ENCODE measurements around the gene RHOH.

Gene RHOH

GRCh38 chr4:40164459-40164858 lies 32.4 kb upstream of the RHOH start:
- no peak overlapping the region for H3K4me3 ChIP-seq (ENCODE audit: low read depth, low read length)
- DNase-seq (ENCODE audit: low read depth): no peak
- TF ChIP-seq CTCF (IDR thresholded peaks at IDR 0.05; ENCODE audit: low read depth, low read length, missing control alignments): no peak

GRCh38 chr4:40165916-40166315 lies 30.9 kb upstream of the RHOH start:
- no peak overlapping the region for H3K4me3 ChIP-seq (ENCODE audit: low read depth, low read length)
- no peak for TF ChIP-seq CTCF (IDR thresholded peaks at IDR 0.05; ENCODE audit: low read depth, low read length, missing control alignments)
- DNase-seq (ENCODE audit: low read depth): no peak

DNA sequence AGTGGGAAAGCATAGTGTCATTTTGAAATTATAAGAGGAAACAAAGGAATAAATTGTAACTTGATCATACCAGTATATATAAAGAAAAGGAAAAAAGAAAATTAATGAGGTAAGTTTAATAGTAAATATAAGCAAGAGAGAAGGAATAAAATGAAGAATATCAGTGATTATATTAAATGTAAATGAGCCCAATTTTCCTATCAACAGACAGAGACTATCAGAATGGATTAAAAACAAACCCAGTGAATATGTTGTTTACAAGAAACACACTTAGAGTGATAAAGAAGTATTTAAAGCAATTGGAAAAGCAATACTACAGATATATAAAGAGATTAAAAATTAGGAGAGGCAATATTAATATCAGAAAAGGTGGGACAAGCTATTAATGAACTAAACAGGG lies 28.8 kb upstream of the RHOH start:
- no peak for DNase-seq (ENCODE audit: low read depth)
- no peak for TF ChIP-seq CTCF (IDR thresholded peaks at IDR 0.05; ENCODE audit: low read depth, low read length, missing control alignments)
- no peak overlapping the region for H3K4me3 ChIP-seq (ENCODE audit: low read depth, low read length)

GRCh38 chr4:40170588-40170987 lies 26.2 kb upstream of the RHOH start:
- no peak for DNase-seq (ENCODE audit: low read depth)
- H3K4me3 ChIP-seq (ENCODE audit: low read depth, low read length): no peak overlapping the region
- no peak for TF ChIP-seq CTCF (IDR thresholded peaks at IDR 0.05; ENCODE audit: low read depth, low read length, missing control alignments)

- H3K4me3 ChIP-seq (ENCODE audit: low read depth, low read length): no peak overlapping the region
- no peak for TF ChIP-seq CTCF (IDR thresholded peaks at IDR 0.05; ENCODE audit: low read depth, low read length, missing control alignments)
- DNase-seq (ENCODE audit: low read depth): no peak
These were observed 23.4 kb upstream of the RHOH start for GRCh38 chr4:40173470-40173875.

GRCh38 chr4:40176602-40177001 lies 20.2 kb upstream of the RHOH start:
- H3K4me3 ChIP-seq (ENCODE audit: low read depth, low read length): no peak overlapping the region
- TF ChIP-seq CTCF (IDR thresholded peaks at IDR 0.05; ENCODE audit: low read depth, low read length, missing control alignments): no peak
- DNase-seq (ENCODE audit: low read depth): no peak

DNA sequence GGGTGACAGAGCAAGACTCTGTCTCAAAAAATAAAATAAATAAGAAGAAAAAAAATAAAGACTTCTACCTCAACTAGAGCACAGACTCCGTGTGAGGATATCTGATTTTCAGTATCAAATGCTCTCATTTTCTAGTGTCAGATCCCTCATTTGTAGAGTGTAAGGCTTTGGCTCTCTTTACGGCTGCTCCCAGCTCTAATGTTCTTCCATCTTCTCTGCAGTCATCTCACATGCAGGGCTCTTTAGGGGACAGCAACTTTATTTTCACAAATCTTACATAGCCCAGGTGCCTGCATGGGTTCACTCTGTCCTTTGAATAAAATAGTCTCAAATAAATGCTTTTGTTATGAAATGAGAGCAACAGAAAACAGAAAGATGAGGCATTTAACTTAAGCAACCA lies 19.2 kb upstream of the RHOH start:
- no peak overlapping the region for H3K4me3 ChIP-seq (ENCODE audit: low read depth, low read length)
- TF ChIP-seq CTCF (IDR thresholded peaks at IDR 0.05; ENCODE audit: low read depth, low read length, missing control alignments): no peak
- DNase-seq (ENCODE audit: low read depth): no peak
